MM.1S (cell line): ENCODE results near the gene CD46.

Experiments used
- DNase-seq: peaks from one replicate; pipeline ENCODE4 v3.0.0-alpha.2; 2015
- H2AFZ ChIP-seq: fragments of 300-600 bp; sonication (generic); 2 replicates; pipeline ENCODE4 v1.6.0; 2016; ENCODE audit warnings: antibody characterized with exemption, low read length
- H3F3A ChIP-seq: fragments of 300-600 bp; sonication (generic); 2 replicates; pipeline ENCODE4 v1.6.1; 2016; ENCODE audit warnings: mild to moderate bottlenecking, antibody characterized with exemption, low read length, moderate library complexity, mixed read lengths; ENCODE audit not compliant: insufficient read depth
- H3K27ac ChIP-seq: fragments of 300-600 bp; sonication (generic); 2 replicates; pipeline ENCODE4 v1.5.1; 2016; ENCODE audit warnings: mild to moderate bottlenecking, low read length
- H3K27me3 ChIP-seq: fragments of 300-600 bp; sonication (generic); replicated peaks from 2 replicates; pipeline ENCODE4 v1.6.0; 2016; ENCODE audit warnings: low read length; ENCODE audit not compliant: insufficient read depth
- H3K36me3 ChIP-seq: fragments of 300-600 bp; sonication (generic); replicated peaks from 2 replicates; pipeline ENCODE4 v1.6.1; 2016; ENCODE audit warnings: mild to moderate bottlenecking, low read length, mixed read lengths; ENCODE audit not compliant: insufficient read depth
- H3K4me1 ChIP-seq: fragments of 300-600 bp; sonication (generic); 2 replicates; pipeline ENCODE4 v1.6.1; 2016; ENCODE audit warnings: low read length, mixed read lengths
- H3K4me2 ChIP-seq: fragments of 300-600 bp; sonication (generic); 2 replicates; pipeline ENCODE4 v1.6.0; 2016; ENCODE audit warnings: low read depth, low read length
- H3K4me3 ChIP-seq: fragments of 300-600 bp; sonication (generic); 2 replicates; pipeline ENCODE4 v1.5.1; 2016; ENCODE audit warnings: low read length, mixed read lengths
- H3K79me2 ChIP-seq: fragments of 300-600 bp; sonication (generic); 2 replicates; pipeline ENCODE4 v1.6.1; 2016; ENCODE audit warnings: mixed run types, low read length, mixed read lengths
- H3K9ac ChIP-seq: fragments of 300-600 bp; sonication (generic); 2 replicates; pipeline ENCODE4 v1.6.1; 2016; ENCODE audit warnings: low read length, mixed read lengths
- H3K9me2 ChIP-seq: fragments of 300-600 bp; sonication (generic); replicated peaks from 2 replicates; pipeline ENCODE4 v1.6.1; 2016; ENCODE audit warnings: mild to moderate bottlenecking, low read length, mixed read lengths; ENCODE audit not compliant: insufficient read depth
- H3K9me3 ChIP-seq: fragments of 300-600 bp; sonication (generic); replicated peaks from 2 replicates; pipeline ENCODE4 v1.6.1; 2016; ENCODE audit warnings: mild to moderate bottlenecking, low read length, mixed read lengths; ENCODE audit not compliant: insufficient read depth
- H4K20me1 ChIP-seq: fragments of 300-600 bp; sonication (generic); 2 replicates; pipeline ENCODE4 v1.6.1; 2016; ENCODE audit warnings: mild to moderate bottlenecking, low read length, moderate library complexity, mixed read lengths; ENCODE audit not compliant: insufficient read depth
- CTCF ChIP-seq: fragments of 300-600 bp; sonication (generic); IDR thresholded peaks from 2 replicates; pipeline ENCODE4 v1.5.1; 2016; ENCODE audit warnings: antibody characterized with exemption, low read length, mixed read lengths
- EZH2 ChIP-seq: fragments of 300-600 bp; sonication (generic); optimal IDR thresholded peaks from 2 replicates; pipeline ENCODE3; 2017; ENCODE audit warnings: low read depth, mild to moderate bottlenecking, antibody characterized with exemption, low read length, mixed read lengths
- EZH2phosphoT487 ChIP-seq: fragments of 300-600 bp; sonication (generic); IDR thresholded peaks from 2 replicates; pipeline ENCODE4 v1.6.1; 2018; ENCODE audit warnings: antibody characterized with exemption, low read length

CD46 gene

GRCh38 chr1:207808322-207808705 is 56.5 kb downstream of the CD46 start:
- H3K9me2 ChIP-seq: no peaks in the 10 kb centered on the region
- peaks cover 55% of the 10 kb centered on the region for H3K4me1 ChIP-seq
- H3K9me3 ChIP-seq: no peaks in the 10 kb centered on the region
- H3K4me3 ChIP-seq: no peak overlapping the region; the same call in 1 of the 2 replicates
- no peak for TF ChIP-seq EZH2
- TF ChIP-seq CTCF: no peak
- TF ChIP-seq EZH2phosphoT487: no peak
- peaks cover 42% of the 10 kb centered on the region for H3F3A ChIP-seq
- H4K20me1 ChIP-seq: no peaks in the 10 kb centered on the region
- no peaks in the 10 kb centered on the region for H3K27me3 ChIP-seq
- H3K79me2 ChIP-seq: peaks cover 78% of the 10 kb centered on the region
- H3K9ac ChIP-seq: no peak overlapping the region
- no peak for DNase-seq
- H3K27ac ChIP-seq: peak overlapping the region; percentile 83; the same call in 1 of the 2 replicates
- H3K36me3 ChIP-seq: peaks cover 14% of the 10 kb centered on the region
- H2AFZ ChIP-seq: no peak overlapping the region
- peak overlapping the region; percentile 91; the same call in 1 of the 2 replicates for H3K4me2 ChIP-seq

- H2AFZ ChIP-seq: no peak overlapping the region
- no peak overlapping the region for H3K9ac ChIP-seq
- peaks cover 79% of the 10 kb centered on the region for H3K79me2 ChIP-seq
- H3K9me3 ChIP-seq: no peaks in the 10 kb centered on the region
- no peak for TF ChIP-seq EZH2phosphoT487
- no peak for TF ChIP-seq EZH2
- TF ChIP-seq CTCF: no peak
- H3K27ac ChIP-seq: no peak overlapping the region
- peaks cover 55% of the 10 kb centered on the region for H3K4me1 ChIP-seq
- peaks cover 42% of the 10 kb centered on the region for H3F3A ChIP-seq
- peaks cover 13% of the 10 kb centered on the region for H3K36me3 ChIP-seq
- no peaks in the 10 kb centered on the region for H3K9me2 ChIP-seq
- no peaks in the 10 kb centered on the region for H3K27me3 ChIP-seq
- H4K20me1 ChIP-seq: no peaks in the 10 kb centered on the region
- H3K4me2 ChIP-seq: 0 out of 2 replicates have a peak overlapping the region, but pooled peaks have one; percentile 91
- no peak overlapping the region for H3K4me3 ChIP-seq
- no peak for DNase-seq
Measured at GRCh38 chr1:207808911-207809555, 57.2 kb downstream of the CD46 start.

GRCh38 chr1:207810173-207810572 is 58.3 kb downstream of the CD46 start:
- H3K36me3 ChIP-seq: peaks cover 13% of the 10 kb centered on the region

More at GRCh38 chr1:207810173-207810572, 58.3 kb downstream of the CD46 start:
- H3F3A ChIP-seq: peaks cover 37% of the 10 kb centered on the region
- H3K79me2 ChIP-seq: peaks cover 81% of the 10 kb centered on the region
- H3K4me3 ChIP-seq: no peak overlapping the region
- no peaks in the 10 kb centered on the region for H3K9me2 ChIP-seq
- H3K4me1 ChIP-seq: peaks cover 46% of the 10 kb centered on the region
- no peak for DNase-seq
- TF ChIP-seq CTCF: no peak
- TF ChIP-seq EZH2: no peak
- TF ChIP-seq EZH2phosphoT487: no peak
- no peaks in the 10 kb centered on the region for H4K20me1 ChIP-seq
- H3K9ac ChIP-seq: no peak overlapping the region
- no peak overlapping the region for H3K4me2 ChIP-seq
- H3K9me3 ChIP-seq: no peaks in the 10 kb centered on the region
- H2AFZ ChIP-seq: no peak overlapping the region
- H3K27me3 ChIP-seq: no peaks in the 10 kb centered on the region
- H3K27ac ChIP-seq: no peak overlapping the region
